Gastroesophageal sphincter (tissue), 4 donors: ENCODE results near the gene ALG3. TPM values are rescaled to one million over a fixed set of nuclear protein-coding genes. Genes with fewer than 3 reads are reported as not detected.

Experiments used
- ATAC-seq: fragments of 150-250 bp; one replicate; pipeline ENCODE4 v1.9.1; 2016; ENCODE audit warnings: mild to moderate bottlenecking, moderate library complexity
- H3K27ac ChIP-seq, 4 donors: fragments of 200-600 bp; sonication (generic) in 3 of 4; 1 replicate in 3 of 4; 2 replicates in 1 of 4; pipeline ENCODE4 v1.5.1; 2016 to 2019
- H3K27me3 ChIP-seq: fragments of 200-600 bp; sonication (generic); one replicate; pipeline ENCODE4 v1.5.1; 2019
- H3K36me3 ChIP-seq, 2 donors: fragments of 200-600 bp; sonication (generic); one replicate each; pipeline ENCODE4 v1.5.1; 2019; ENCODE audit warnings: control low read depth in 1 of 2
- H3K4me1 ChIP-seq, 3 donors: fragments of 200-600 bp; sonication (generic); 1 replicate in 2 of 3; 2 replicates in 1 of 3; pipeline ENCODE4 v1.5.1; 2016 to 2019; ENCODE audit warnings: control low read depth in 2 of 3
- H3K4me3 ChIP-seq, 2 donors: fragments of 200-600 bp; sonication (generic); one replicate each; pipeline ENCODE4 v1.5.1; 2019; ENCODE audit warnings: mild to moderate bottlenecking in 1 of 2, moderate library complexity in 1 of 2
- H3K9me3 ChIP-seq, 3 donors: fragments of 200-600 bp; sonication (generic); one replicate each; pipeline ENCODE4 v1.5.1; 2017 to 2019; ENCODE audit warnings: control low read depth in 2 of 3
- CTCF ChIP-seq, 4 experiments: fragments of 200-600 bp in 2 of 4; fragments of 450-650 bp in 2 of 4; sonication (generic) in 1 of 4; IDR thresholded peaks; one replicate each; pipeline ENCODE4 v1.5.1; 2017 to 2019; ENCODE audit warnings: antibody characterized with exemption in 4 of 4, mild to moderate bottlenecking in 2 of 4, moderate library complexity in 2 of 4
- EP300 ChIP-seq: sonication (generic); formaldehyde crosslinking; IDR thresholded peaks from one replicate; pipeline ENCODE4 v1.6.1; 2017; ENCODE audit warnings: antibody characterized with exemption, mild to moderate bottlenecking
- POLR2A ChIP-seq, 2 donors: fragments of 450-650 bp; IDR thresholded peaks; one replicate each; pipeline ENCODE4 v1.6.1; 2017; ENCODE audit warnings: antibody characterized with exemption in 2 of 2, mild to moderate bottlenecking in 2 of 2, moderate library complexity in 1 of 2
- POLR2AphosphoS5 ChIP-seq: sonication (generic); formaldehyde crosslinking; IDR thresholded peaks from one replicate; pipeline ENCODE4 v1.6.1; 2017; ENCODE audit warnings: antibody characterized with exemption
- WGBS, 2 donors: methylation state at CpG; one replicate each; pipeline ENCODE4 v1.1.5; 2018; ENCODE audit warnings: low coverage in 1 of 2; 5-methylcytosine and 5-hydroxymethylcytosine counted together
- total RNA-seq, 4 donors: library from RNA; depleted of rRNA; stranded (reverse); fragments of >200 nt; gene quantifications; one replicate each; pipeline ENCODE4 v1.1.0, GENCODE V29; 2016

Gene ALG3
- total RNA-seq, 4 donors from 2014 or later, result 30.0 to 62.6 (median 38.6) TPM

DNA sequence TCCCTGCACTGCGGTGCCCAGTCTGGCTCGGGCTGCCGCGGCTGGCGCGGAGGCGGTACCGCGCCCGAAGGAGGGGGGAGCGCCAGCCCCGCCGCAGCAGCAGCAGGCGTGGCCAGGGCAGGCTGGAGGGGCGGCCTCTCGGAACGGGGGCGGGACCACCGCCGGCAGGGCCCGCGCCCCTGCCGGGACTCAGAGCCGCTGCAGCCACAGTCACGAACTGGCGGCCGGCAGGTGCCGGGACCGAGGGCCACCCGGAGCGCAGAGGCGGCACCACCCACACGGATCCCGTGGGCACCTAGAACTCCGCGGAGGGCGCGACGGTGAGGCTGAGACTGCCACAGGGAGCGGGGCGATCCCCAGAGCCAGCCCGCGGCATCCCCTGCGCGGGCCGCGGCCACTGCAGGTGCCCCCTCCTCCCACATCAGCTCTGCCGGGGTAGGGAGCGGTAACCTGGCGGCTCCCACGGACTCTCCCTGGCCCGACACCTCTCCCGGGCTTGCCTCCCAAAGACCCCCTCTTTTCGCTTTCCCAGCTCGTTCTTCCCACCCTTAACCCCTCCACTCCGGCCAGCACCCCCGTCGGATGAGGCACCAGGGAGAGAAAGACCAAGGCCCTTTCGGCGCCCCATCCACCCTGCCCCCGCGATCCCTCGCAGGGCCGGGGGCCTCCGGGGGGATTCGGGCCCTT lies 19.2 kb downstream of the ALG3 start, which contains the start of gene VWA5B2:
TSS of gene VWA5B2 (plus strand) at position 192 of the 687 bp plus-strand sequence. CDS start 944 bp downstream, outside the sequence.
- no peaks in the 10 kb centered on the region for H3K9me3 ChIP-seq
- peaks cover 100% of the 10 kb centered on the region for H3K27me3 ChIP-seq
- H3K27ac ChIP-seq, result no peak within 1 kb of the TSS
- no CpG with 5 or more reads among the region's 66 CpGs for WGBS, 2 donors
- H3K4me1 ChIP-seq, result peaks cover 0 to 29% (median 23%) of the 10 kb centered on the region in 3 donors
- TF ChIP-seq CTCF (IDR thresholded peaks at IDR 0.05) (peak in 3 of 4 experiments; percentile 30 to 49 (median 38)), POLR2AphosphoS5 (no peak)
- no peaks in the 10 kb centered on the region for H3K36me3 ChIP-seq
- H3K4me3 ChIP-seq, result peak within 1 kb of the TSS; percentile 16 to 60
- ATAC-seq, result peak; percentile 93

DNA sequence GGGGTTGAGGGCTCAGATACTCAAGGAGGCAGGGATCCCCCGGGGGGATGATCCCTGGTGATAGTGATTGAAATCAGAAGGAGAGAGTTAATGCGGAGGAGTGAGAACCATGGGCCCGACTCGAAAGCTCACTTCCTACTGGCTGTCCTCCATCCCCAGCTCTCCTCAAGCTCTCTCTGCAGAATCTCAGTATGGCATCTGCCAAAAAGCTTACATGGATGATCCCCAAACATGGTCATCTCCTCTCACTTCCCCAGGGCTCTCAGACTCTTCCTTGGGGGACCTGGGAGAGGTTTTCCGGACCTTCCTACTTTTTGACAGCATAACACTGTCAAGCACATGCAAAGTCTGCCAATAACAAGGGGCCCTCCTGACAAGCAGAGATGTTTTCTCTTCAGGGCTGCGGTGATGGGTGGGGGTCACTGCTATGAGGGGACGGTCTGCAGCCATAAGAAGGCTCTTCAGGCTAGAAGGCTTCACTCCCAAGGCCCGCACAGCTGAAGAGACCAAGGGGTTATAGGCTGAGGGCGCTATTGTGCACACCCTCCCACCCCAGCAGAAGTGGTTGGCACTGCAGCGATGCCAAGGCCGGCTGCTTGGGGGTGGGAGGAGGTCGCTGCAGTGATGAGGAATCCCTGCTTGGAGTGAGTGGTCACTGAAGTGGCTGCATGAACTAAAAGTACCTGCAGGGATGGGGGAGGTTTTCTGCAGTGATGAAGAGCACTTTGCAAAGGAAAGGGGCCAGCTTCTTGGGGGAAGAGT lies 20.2 kb downstream of the ALG3 start:
- TF ChIP-seq POLR2A (IDR thresholded peaks at IDR 0.05), result no peak
- no peak for TF ChIP-seq CTCF (IDR thresholded peaks at IDR 0.05)
- no peak for TF ChIP-seq EP300
- no peak for TF ChIP-seq POLR2AphosphoS5
- peak overlapping the region in 1 of 2 donors; percentile 60 for H3K4me3 ChIP-seq
- H3K27ac ChIP-seq, result no peak overlapping the region
- no peaks in the 10 kb centered on the region for H3K9me3 ChIP-seq
- no peak for ATAC-seq
- 18% methylated on average over 10 of the region's 12 CpGs; no CpG with 5 or more reads in 1 of the 2 donors for WGBS, 2 donors
- peaks cover 90% of the 10 kb centered on the region for H3K27me3 ChIP-seq
- H3K36me3 ChIP-seq, result no peaks in the 10 kb centered on the region
- H3K4me1 ChIP-seq, result peaks cover 0 to 29% (median 23%) of the 10 kb centered on the region in 3 donors

GRCh38 chr3:184227481-184227935 lies 21.3 kb downstream of the ALG3 start:
- Histone ChIP-seq H3K4me1 (peaks cover 0 to 29% (median 23%) of the 10 kb centered on the region in 3 donors), H3K4me3 (no peak overlapping the region), H3K9me3 (no peaks in the 10 kb centered on the region), H3K27ac (no peak overlapping the region), H3K27me3 (peaks cover 84% of the 10 kb centered on the region), H3K36me3 (no peaks in the 10 kb centered on the region)
- TF ChIP-seq POLR2AphosphoS5, result no peak
- TF ChIP-seq CTCF (IDR thresholded peaks at IDR 0.05), result peak in 2 of 4 experiments; percentile 36 to 73
- TF ChIP-seq EP300, result no peak
- no peak for ATAC-seq
- WGBS, 2 donors, result 30 to 40% methylated on average over 1 to 2 of the region's 2 CpGs

DNA sequence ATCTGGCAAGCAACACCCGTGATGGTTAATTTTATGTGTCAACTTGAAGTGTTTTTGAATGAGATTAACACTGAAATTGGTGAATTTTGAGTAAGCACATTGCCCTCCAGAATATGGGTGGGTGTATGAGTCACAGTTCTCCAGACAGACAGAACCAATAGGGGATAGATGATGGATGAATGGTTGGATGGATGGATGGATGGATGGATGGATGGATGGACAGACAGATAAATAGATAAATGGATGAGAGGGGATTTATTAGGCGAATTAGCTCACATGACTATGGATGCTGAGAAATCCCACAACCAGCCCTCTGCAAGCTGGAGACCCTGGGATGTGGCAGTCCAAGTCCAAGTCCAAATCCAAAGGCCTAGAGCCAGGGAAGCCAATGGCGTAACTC lies 24.8 kb downstream of the ALG3 start:
- TF ChIP-seq POLR2A (IDR thresholded peaks at IDR 0.05), result no peak
- no peak for TF ChIP-seq EP300
- TF ChIP-seq POLR2AphosphoS5, result no peak
- TF ChIP-seq CTCF (IDR thresholded peaks at IDR 0.05), result no peak
- 67 to 81% methylated on average over 3 of the region's 3 CpGs for WGBS, 2 donors

More for the DNA sequence above, 24.8 kb downstream of the ALG3 start:
- Histone ChIP-seq H3K4me1 (peaks cover 0 to 7% (median 3%) of the 10 kb centered on the region in 3 donors), H3K9me3 (no peaks in the 10 kb centered on the region), H3K27ac (no peak overlapping the region), H3K27me3 (peaks cover 69% of the 10 kb centered on the region), H3K36me3 (no peaks in the 10 kb centered on the region), H3K4me3 (no peak overlapping the region)
- ATAC-seq, result no peak
